HepG2 (cell line): Measurements from ENCODE around the gene CHCHD6. TPM values are rescaled to one million over a fixed set of nuclear protein-coding genes. Genes with fewer than 3 reads are reported as not detected.

ENCODE experiments used
- ARNTL ChIP-seq: sonication (generic); formaldehyde crosslinking; IDR thresholded peaks from 2 replicates; pipeline ENCODE4 v1.4.0; 2020; ENCODE audit warnings: mild to moderate bottlenecking, missing genetic modification reagents
- CBX1 ChIP-seq: IDR thresholded peaks from one replicate; pipeline ENCODE4 v1.6.1; 2016; ENCODE audit warnings: antibody characterized with exemption, low read depth
- CEBPB ChIP-seq: IDR thresholded peaks from 2 replicates; pipeline ENCODE4 v1.6.1; 2011; ENCODE audit warnings: low read depth, low read length, improper control_type of control experiment, borderline replicate concordance
- FOXK2 ChIP-seq: fragments of 450-650 bp; IDR thresholded peaks from 2 replicates; pipeline ENCODE4 v1.6.1; 2016
- GLMP ChIP-seq: sonication (generic); formaldehyde crosslinking; IDR thresholded peaks from 2 replicates; pipeline ENCODE4 v1.9.0; 2021; ENCODE audit warnings: missing genetic modification reagents, mild to moderate bottlenecking, borderline replicate concordance
- IRF9 ChIP-seq: sonication (generic); formaldehyde crosslinking; IDR thresholded peaks from 2 replicates; pipeline ENCODE4 v1.8.0; 2022; ENCODE audit warnings: missing genetic modification reagents, mild to moderate bottlenecking, borderline replicate concordance
- JDP2 ChIP-seq: sonication (generic); formaldehyde crosslinking; IDR thresholded peaks from 2 replicates; pipeline ENCODE4 v1.8.1; 2022; ENCODE audit warnings: missing genetic modification reagents, borderline replicate concordance
- NFKB2 ChIP-seq: sonication (generic); formaldehyde crosslinking; IDR thresholded peaks from 2 replicates; pipeline ENCODE4 v1.4.0; 2020; ENCODE audit warnings: missing genetic modification reagents, borderline replicate concordance
- REL ChIP-seq: sonication (generic); formaldehyde crosslinking; conservative IDR thresholded peaks from 2 replicates; pipeline ENCODE4 v1.8.0; 2022; ENCODE audit warnings: mild to moderate bottlenecking, missing genetic modification reagents, moderate library complexity
- SOX13 ChIP-seq, 3 experiments: fragments of 450-650 bp in 1 of 3; sonication (generic) in 1 of 3; formaldehyde crosslinking in 1 of 3; IDR thresholded peaks in 2 of 3; conservative IDR thresholded peaks in 1 of 3; 2 replicates each; pipeline versions ENCODE4 v1.5.0 to v1.6.1; 2016 to 2020; ENCODE audit warnings: antibody characterized with exemption in 1 of 3, mild to moderate bottlenecking in 1 of 3, missing compliant biosample characterization in 1 of 3, missing genetic modification reagents in 1 of 3, moderate library complexity in 1 of 3
- SP4 ChIP-seq: sonication (generic); formaldehyde crosslinking; IDR thresholded peaks from 2 replicates; pipeline ENCODE4 v1.8.1; 2023; ENCODE audit warnings: mild to moderate bottlenecking, missing genetic modification reagents
- THAP9 ChIP-seq: sonication (generic); formaldehyde crosslinking; IDR thresholded peaks from 2 replicates; pipeline ENCODE4; 2020; ENCODE audit warnings: missing genetic modification reagents, mild to moderate bottlenecking, borderline replicate concordance
- ZNF281 ChIP-seq: sonication (generic); formaldehyde crosslinking; IDR thresholded peaks from 2 replicates; pipeline ENCODE4 v1.4.0; 2020; ENCODE audit warnings: missing genetic modification reagents, borderline replicate concordance
- ZNF850 ChIP-seq: sonication (generic); formaldehyde crosslinking; conservative IDR thresholded peaks from 2 replicates; pipeline ENCODE4 v1.9.0; 2021; ENCODE audit warnings: mild to moderate bottlenecking, missing genetic modification reagents
- ZNF878 ChIP-seq: sonication (generic); formaldehyde crosslinking; IDR thresholded peaks from 2 replicates; pipeline ENCODE4 v1.8.1; 2023; ENCODE audit warnings: mild to moderate bottlenecking, missing genetic modification reagents, moderate library complexity
- ZXDC ChIP-seq: sonication (generic); formaldehyde crosslinking; IDR thresholded peaks from 2 replicates; pipeline ENCODE4 v1.5.0; 2020; ENCODE audit warnings: mild to moderate bottlenecking, missing genetic modification reagents
- polyA plus RNA-seq, 8 experiments: library from polyadenylated mRNA; depleted of rRNA in 3 of 8; stranded (reverse) in 7 of 8; unstranded in 1 of 8; fragments of >200 nt; fragmentation: Illumina TruSeq in 4 of 8; extraction: Trizol in 4 of 8; gene quantifications; 2 replicates each; pipeline versions ENCODE4 v1.2.1 to v1.2.3, GENCODE V29; 2011 to 2016; ENCODE audit warnings: low read depth in 4 of 8, missing spikeins in 1 of 8, mixed read lengths in 1 of 8; ENCODE audit not compliant: insufficient read depth in 1 of 8
- total RNA-seq, 5 experiments: library from RNA; depleted of rRNA; stranded (reverse); fragments of >200 nt; fragmentation: Illumina TruSeq; extraction: Trizol; gene quantifications; 2 replicates each; pipeline ENCODE4 v1.2.3, GENCODE V29; 2016; ENCODE audit warnings: low read depth in 1 of 5

Gene CHCHD6
- total and polyA plus RNA-seq, 2 of the 13 experiments (the other 11 are each of a cell fraction or from before 2014, with no cell fraction given): 20.3 to 20.8 TPM

GRCh38 chr3:126982471-126983175 lies 278.6 kb downstream of the CHCHD6 start, which contains the start of gene PLXNA1 (continued):
- TF ChIP-seq ZXDC (CRISPR knock-in tag) (no peak), THAP9 (CRISPR knock-in tag) (peak; percentile 69; the same call in 1 of the 2 replicates), IRF9 (peak; percentile 79; the same call in 1 of the 2 replicates), CBX1 (peak; percentile 50), GLMP (CRISPR knock-in tag) (no peak), JDP2 (CRISPR knock-in tag) (no peak), ZNF850 (CRISPR knock-in tag) (no peak), ZNF878 (CRISPR knock-in tag) (no peak), CEBPB (no peak), FOXK2 (no peak), NFKB2 (CRISPR knock-in tag) (peak; percentile 75; the same call in 1 of the 2 replicates), ARNTL (no peak), REL (CRISPR knock-in tag) (no peak), ZNF281 (CRISPR knock-in tag) (no peak), SP4 (CRISPR knock-in tag) (peak; percentile 70), SOX13 (IDR thresholded peaks at IDR 0.05) (no peak), SOX13 (CRISPR knock-in tag; conservative IDR thresholded peaks at IDR 0.05 in 1 of 2, IDR thresholded peaks at IDR 0.05 in 1 of 2) (no peak)
